Skin of body (tissue), 2 donors: ENCODE results near the gene PLAGL2. TPM values are rescaled to one million over a fixed set of nuclear protein-coding genes. Genes with fewer than 3 reads are reported as not detected.
"Not testable (repeated sequence)": the region's sequence is repeated elsewhere in the genome, so short reads cannot be mapped to it uniquely, and the experiment has no call there.

Source experiments
- DNase-seq: peaks from one replicate; lab custom pipeline; 2025; lab: John Stamatoyannopoulos, UW
- total RNA-seq: library from RNA; depleted of rRNA; stranded (reverse); fragments of >200 nt; gene quantifications from one replicate; pipeline ENCODE4 v1.2.3, GENCODE V29; 2014

The PLAGL2 gene, protein sequence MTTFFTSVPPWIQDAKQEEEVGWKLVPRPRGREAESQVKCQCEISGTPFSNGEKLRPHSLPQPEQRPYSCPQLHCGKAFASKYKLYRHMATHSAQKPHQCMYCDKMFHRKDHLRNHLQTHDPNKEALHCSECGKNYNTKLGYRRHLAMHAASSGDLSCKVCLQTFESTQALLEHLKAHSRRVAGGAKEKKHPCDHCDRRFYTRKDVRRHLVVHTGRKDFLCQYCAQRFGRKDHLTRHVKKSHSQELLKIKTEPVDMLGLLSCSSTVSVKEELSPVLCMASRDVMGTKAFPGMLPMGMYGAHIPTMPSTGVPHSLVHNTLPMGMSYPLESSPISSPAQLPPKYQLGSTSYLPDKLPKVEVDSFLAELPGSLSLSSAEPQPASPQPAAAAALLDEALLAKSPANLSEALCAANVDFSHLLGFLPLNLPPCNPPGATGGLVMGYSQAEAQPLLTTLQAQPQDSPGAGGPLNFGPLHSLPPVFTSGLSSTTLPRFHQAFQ
- total RNA-seq: 6.4 TPM

DNA sequence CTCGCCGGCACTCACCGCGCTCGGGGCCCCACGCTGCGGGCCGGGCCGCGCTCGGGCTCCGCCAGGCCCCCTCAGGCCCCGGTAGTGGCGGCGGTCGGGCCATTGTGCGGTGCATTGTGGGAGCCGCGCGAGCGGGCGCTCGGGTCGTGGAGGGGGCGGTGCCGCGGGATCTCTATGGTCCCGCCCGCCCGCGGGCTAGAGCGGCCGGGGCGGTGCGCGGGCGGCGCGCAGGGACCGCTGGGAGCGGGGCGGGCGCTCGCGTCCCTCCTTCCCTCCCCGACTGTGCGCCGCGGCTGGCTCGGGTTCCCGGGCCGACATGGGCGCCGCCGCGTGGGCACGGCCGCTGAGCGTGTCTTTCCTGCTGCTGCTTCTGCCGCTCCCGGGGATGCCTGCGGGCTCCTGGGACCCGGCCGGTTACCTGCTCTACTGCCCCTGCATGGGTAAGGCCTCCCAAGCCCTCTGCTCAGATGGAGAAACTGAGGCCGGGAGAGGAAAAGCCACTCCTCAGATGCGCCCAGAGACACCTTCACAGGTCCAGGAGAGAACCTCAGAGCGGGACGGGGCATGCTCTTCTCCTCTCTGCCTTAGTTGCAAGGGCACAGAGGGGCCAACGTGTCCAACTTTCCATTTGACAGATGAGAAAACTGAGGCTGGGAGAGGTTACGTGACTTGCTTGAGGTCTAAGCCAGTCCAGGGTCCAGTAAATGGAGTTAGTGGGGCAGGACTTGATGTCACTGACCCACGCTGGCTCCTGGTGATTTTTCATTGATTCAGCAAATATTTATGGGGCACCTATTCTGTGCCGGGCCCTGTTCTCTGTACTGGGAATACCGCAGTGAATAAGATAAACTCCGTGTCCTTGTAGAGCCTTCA is at the start of gene PLAGL2, which contains the start of gene POFUT1:
Gene PLAGL2, minus strand, starts transcription at position 118 of the 873 bp plus-strand sequence. CDS start 5,565 bp downstream, outside the sequence.
Gene POFUT1, plus strand, starts transcription at position 255 of the 873 bp plus-strand sequence. Its CDS starts 62 bp downstream, at position 317.
- DNase-seq: peak; percentile 81

- DNase-seq: no peak
Observed at GRCh38 chr20:32252189-32252588, 44.6 kb upstream of the PLAGL2 start.

DNA sequence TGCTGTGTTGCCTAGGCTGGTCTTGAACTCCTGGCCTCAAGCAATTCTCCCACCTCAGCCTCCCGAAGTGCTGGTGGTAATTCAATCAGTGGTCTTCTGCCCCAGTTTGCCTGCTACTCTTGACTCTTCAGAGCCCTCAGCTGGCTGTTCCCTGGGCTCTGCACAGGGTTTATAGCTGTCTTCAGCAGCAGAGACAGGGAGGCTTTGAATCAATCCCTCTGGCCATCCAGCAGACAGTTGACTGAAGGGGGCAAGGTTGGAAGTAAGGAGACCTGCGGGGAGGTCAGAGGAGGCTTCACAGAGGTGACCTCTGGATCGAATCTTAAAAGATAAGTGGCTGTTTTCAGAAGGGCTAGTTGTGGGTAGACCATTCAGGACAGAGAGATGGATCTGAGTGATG is 43.9 kb upstream of the PLAGL2 start:
- no peak for DNase-seq

- DNase-seq: no peak
Observed at GRCh38 chr20:32249030-32249738, 41.6 kb upstream of the PLAGL2 start.

DNA sequence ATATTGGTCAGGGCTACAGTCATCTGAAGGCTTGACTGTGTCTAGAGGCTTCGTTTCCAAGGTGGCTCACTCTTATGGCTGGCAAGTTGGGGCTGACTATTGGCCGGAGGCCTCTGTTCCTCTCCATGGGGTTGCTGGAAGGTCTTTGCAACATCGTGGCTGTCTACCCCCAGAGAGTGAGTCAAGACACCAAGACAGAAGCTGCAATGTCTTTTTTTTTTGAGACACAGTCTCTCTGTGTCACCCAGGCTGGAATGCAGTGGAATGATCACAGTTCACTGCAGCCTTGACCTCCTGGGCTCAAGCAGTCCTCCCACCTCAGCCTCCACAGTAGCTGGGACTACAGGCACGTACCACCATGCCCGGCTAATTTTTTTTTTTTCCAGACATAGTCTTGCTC is 40.5 kb upstream of the PLAGL2 start:
- no peak for DNase-seq

GRCh38 chr20:32246208-32246607 is 38.7 kb upstream of the PLAGL2 start:
- DNase-seq: not testable (repeated sequence)

DNA sequence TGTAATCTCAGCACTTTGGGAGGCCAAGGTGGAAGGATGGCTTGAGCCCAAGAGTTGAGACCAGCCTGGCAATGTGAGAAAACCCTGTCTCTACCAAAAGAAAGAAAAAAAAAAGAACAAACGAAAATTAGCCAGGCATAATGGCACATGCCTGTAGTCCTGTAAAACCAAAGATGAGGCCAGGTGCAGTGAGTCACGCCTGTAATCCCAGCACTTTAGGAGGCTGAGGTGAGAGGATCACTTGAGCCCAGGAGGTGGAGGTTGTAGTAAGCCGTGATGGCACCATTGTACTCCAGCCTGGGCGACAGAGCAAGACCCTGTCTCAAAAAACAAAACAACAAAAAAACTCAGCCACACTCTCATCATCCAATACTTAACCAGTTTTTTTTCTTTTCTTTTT is 37.4 kb upstream of the PLAGL2 start:
- no peak for DNase-seq

DNA sequence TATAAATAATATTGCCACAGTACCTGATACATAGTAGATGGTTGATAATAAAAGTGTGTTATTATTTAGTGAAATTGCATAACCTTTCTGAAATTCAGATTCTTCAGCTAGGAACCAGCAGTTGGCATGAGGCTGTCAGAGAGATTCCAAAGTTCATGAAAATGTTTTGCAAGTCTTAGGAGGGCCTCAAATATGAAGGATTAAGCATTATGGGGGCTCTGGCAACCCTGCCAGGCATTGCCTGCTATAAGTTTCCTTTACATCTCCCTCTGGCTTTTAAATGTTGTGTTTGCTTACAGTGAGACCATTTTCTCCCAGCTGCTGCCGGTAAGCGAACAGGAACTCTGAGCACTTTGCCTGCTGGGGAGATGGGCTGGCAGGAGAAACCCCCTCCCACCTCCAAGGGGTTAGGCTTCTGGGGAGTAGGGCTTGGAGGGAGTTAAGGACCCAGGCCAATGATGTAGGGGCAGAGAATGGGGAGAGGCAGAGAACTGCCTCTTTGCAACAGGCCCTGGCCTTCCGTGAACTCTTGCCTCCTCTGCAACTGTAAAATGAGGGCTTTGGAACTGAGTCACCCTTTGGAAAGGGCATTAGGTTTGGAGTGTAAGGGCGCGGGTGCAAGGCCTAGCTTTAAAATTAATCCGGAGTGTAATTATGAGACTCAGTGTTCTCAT is 36.7 kb upstream of the PLAGL2 start:
- no peak for DNase-seq

GRCh38 chr20:32241807-32242206 is 34.3 kb upstream of the PLAGL2 start:
- no peak for DNase-seq

- no peak for DNase-seq
Observed at GRCh38 chr20:32240205-32240604, 32.7 kb upstream of the PLAGL2 start.

- no peak for DNase-seq
Observed at GRCh38 chr20:32238483-32239425, 31.2 kb upstream of the PLAGL2 start.

GRCh38 chr20:32237419-32237818 is 29.9 kb upstream of the PLAGL2 start:
- no peak for DNase-seq

DNA sequence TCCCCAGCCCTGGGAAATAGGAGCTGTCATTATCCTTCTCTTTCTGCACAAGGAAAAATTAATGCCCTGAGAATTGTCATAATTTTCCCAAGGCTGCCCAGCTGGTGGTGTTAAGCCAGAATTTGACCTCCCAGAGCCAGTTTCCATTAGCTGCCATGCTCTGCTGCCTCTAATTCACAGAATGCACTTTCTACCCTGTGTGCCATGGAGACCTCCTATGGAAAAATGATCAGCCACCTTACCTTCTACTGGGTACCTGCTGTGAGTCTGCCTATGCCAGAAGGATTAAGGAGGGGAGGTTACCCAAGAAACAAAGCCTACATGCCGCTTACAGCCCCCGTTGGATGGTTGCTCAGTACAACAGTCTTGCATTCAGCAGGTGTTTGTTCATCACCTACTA is 29.3 kb upstream of the PLAGL2 start:
- DNase-seq: no peak

DNA sequence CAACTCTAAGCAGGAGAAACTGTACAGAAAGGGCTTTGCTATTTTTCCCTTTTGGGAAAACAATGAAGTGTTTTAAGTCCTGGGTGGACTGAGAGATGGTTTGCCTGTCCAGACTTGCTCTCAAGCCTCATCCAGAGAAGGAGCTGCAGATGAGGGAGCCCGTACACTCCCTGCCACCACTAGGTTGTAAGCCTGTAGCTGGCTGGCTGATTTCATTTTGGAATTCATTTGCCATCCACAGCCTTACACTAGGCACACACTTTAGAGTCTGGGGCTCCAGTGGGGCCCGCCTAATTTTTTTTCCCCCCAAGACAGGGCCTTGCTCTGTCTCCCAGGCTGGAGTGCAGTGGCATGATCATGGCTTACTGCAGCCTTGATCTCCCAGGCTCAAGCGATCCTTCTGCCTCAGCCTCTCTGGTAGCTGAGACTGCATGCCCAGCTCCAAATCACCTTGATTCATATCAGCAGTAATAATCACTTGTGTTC is 28.5 kb upstream of the PLAGL2 start:
- DNase-seq: no peak

DNA sequence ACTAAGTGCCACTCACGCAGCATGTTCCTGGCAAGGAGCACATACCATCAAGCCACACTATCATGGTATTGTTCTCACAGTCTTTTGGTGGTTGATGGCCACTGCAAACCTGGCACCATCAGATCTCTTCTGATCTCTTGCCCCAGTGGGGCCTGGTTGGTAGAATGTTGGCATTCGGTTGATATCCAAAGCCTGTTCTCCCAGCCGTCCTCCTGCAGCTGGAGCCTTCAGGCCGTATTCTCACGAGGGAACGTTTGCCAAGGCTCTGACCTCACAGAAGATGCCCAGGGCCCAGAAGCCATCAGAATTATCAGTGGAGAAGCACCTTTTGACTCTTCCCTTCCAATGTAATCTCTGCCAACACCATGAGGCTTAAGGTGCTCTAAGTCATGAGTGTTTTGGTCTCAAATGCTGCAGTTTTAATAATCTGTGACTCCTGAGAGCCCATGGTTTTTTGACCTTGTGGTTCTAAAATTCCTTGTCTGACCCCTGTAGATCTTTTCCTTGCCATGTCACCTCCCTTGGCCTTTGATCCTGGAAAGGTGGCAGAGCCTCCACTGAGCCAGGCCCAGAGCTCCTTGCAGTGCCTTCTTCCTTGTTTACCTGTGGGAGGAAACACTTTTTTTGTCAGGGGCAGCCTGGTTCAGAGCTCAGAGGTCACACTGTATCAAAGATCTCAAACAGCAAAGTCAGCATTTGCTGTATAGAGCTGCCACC is 27.9 kb upstream of the PLAGL2 start:
- DNase-seq: no peak

DNA sequence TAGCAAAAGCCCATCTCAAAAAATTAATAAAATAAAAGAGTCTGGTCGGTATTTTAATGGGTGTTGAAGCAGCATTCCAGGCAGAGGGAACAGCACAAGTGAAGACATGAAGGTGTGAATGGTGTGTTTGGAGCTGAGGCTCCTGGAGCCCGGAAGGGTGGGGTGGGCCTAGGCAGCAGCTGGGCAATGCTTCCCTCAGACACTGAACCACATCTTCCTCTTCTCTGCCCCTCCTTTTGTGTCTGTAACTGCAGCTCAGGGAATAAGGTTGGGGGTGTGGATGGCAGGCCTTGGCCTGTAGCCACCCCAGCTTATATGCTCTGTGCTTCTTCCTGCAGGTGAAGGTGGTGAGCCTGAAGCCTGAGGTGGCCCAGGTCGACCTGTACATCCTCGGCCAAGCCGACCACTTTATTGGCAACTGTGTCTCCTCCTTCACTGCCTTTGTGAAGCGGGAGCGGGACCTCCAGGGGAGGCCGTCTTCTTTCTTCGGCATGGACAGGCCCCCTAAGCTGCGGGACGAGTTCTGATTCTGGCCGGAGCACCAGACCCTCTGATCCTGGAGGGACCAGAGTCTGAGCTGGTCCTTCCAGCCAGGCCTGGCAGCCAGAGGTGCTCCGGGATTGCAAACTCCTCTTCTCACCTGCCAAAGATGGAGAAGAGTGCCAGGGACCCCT is 26.7 kb upstream of the PLAGL2 start:
- DNase-seq: no peak

DNA sequence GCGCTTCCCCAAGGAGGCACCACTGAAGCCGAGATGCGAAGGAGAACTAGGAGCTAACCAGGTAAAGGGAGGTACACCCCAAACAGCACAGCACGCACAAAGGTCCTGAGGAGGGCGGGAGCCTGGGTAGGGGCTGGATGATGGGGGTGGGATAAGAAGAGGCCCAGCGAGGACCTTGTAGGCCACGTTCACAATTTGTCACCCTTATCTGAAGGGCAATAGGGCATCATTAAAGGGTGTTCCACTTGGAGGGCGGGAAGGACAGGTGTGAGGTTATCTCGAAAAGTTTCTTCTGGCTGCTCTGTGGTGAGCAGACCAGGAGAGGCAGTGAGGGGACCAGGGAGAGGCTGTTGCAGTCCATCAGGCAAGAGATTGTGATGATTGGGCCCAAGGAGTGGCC is 25.7 kb upstream of the PLAGL2 start:
- no peak for DNase-seq

- DNase-seq: no peak
Observed at GRCh38 chr20:32232326-32232886, 24.9 kb upstream of the PLAGL2 start.
